Measurements from ENCODE around the gene PAX5. TPM values are rescaled to one million over a fixed set of nuclear protein-coding genes. Genes with fewer than 3 reads are reported as not detected.

The PAX5 gene
- total RNA-seq, 2 experiments from 2014 or later: 62.5 to 141 TPM

DNA sequence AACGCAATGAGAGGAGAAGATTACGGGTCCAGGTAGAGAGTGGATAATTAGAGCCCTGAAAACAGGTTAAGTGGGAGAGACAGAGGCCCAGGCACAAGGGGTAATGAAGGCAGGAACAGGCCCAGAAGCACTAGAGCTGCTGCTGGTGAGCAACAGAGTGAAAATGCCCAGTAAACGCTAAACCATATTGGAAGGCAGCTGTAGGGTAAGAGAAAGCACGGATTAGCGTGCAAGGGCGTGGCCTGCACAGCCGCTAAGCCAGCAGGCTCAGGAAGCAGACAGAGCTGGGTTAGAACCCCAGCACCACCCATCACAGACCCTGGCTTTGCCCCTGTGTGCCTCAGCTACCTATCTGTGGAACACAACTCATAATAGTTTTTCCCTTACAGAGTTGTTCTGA, 93.2 kb downstream of the PAX5 start:
- no peak overlapping the region for H3K4me3 ChIP-seq (ENCODE audit: low read depth, low read length, poor library complexity, severe bottlenecking)
- no peak overlapping the region for H2AFZ ChIP-seq (ENCODE audit: low read length)
- peaks cover 96% of the 10 kb centered on the region for H3K36me3 ChIP-seq (ENCODE audit: insufficient read depth, low read length)
- H3K4me1 ChIP-seq (ENCODE audit: insufficient read depth, low read length, poor library complexity, severe bottlenecking): no peaks in the 10 kb centered on the region
- H3K27ac ChIP-seq (ENCODE audit: low read depth, low read length, poor library complexity, severe bottlenecking): no peak overlapping the region
- no peaks in the 10 kb centered on the region for H4K20me1 ChIP-seq (ENCODE audit: insufficient read depth, low read length)
- intact Hi-C loops (cut with micrococcal nuclease; ENCODE audit: unreplicated experiment): no loop called here
- TF ChIP-seq CTCF (conservative IDR thresholded peaks at IDR 0.05; ENCODE audit: low read length) (no peak), EZH2phosphoT487 (IDR thresholded peaks at IDR 0.05; ENCODE audit: borderline replicate concordance, low read depth, low read length) (no peak)
- H3K4me2 ChIP-seq (ENCODE audit: low read length): no peak overlapping the region
- H3K9me3 ChIP-seq (ENCODE audit: low read length): no peaks in the 10 kb centered on the region
- no peaks in the 10 kb centered on the region for H3K79me2 ChIP-seq (ENCODE audit: insufficient read depth, low read depth, low read length)
- CTCF ChIA-PET (ENCODE audit: unreplicated experiment): no interaction called here
- no TSS peak for BruUV-seq (replicated peaks)
- POLR2A ChIA-PET: interaction anchor here (1.4 kb wide), 1 partner anchor 64 kb away, joined by 3 read pairs; no protein-coding TSS in a partner anchor
- DNase-seq (ENCODE audit: low spot score): no peak
- H3K9me2 ChIP-seq (ENCODE audit: insufficient read depth, low read length): no peaks in the 10 kb centered on the region

- BruUV-seq (replicated peaks): no TSS peak
- Histone ChIP-seq H3K4me1 (ENCODE audit: insufficient read depth, low read length, poor library complexity, severe bottlenecking) (no peaks in the 10 kb centered on the region), H2AFZ (ENCODE audit: low read length) (no peak overlapping the region), H3K9me3 (ENCODE audit: low read length) (no peaks in the 10 kb centered on the region), H4K20me1 (ENCODE audit: insufficient read depth, low read length) (no peaks in the 10 kb centered on the region), H3K9me2 (ENCODE audit: insufficient read depth, low read length) (no peaks in the 10 kb centered on the region), H3K36me3 (ENCODE audit: insufficient read depth, low read length) (peaks cover 96% of the 10 kb centered on the region), H3K4me3 (ENCODE audit: low read depth, low read length, poor library complexity, severe bottlenecking) (no peak overlapping the region), H3K79me2 (ENCODE audit: insufficient read depth, low read depth, low read length) (no peaks in the 10 kb centered on the region), H3K4me2 (ENCODE audit: low read length) (no peak overlapping the region), H3K27ac (ENCODE audit: low read depth, low read length, poor library complexity, severe bottlenecking) (no peak overlapping the region)
- no peak for DNase-seq (ENCODE audit: low spot score)
- POLR2A ChIA-PET: no interaction called here
- no peak for TF ChIP-seq CTCF (conservative IDR thresholded peaks at IDR 0.05; ENCODE audit: low read length)
- no peak for TF ChIP-seq EZH2phosphoT487 (IDR thresholded peaks at IDR 0.05; ENCODE audit: borderline replicate concordance, low read depth, low read length)
- intact Hi-C loops (cut with micrococcal nuclease; ENCODE audit: unreplicated experiment): no loop called here
- CTCF ChIA-PET (ENCODE audit: unreplicated experiment): no interaction called here
Measured at GRCh38 chr9:36940500-36940853, 93.6 kb downstream of the PAX5 start.

DNA sequence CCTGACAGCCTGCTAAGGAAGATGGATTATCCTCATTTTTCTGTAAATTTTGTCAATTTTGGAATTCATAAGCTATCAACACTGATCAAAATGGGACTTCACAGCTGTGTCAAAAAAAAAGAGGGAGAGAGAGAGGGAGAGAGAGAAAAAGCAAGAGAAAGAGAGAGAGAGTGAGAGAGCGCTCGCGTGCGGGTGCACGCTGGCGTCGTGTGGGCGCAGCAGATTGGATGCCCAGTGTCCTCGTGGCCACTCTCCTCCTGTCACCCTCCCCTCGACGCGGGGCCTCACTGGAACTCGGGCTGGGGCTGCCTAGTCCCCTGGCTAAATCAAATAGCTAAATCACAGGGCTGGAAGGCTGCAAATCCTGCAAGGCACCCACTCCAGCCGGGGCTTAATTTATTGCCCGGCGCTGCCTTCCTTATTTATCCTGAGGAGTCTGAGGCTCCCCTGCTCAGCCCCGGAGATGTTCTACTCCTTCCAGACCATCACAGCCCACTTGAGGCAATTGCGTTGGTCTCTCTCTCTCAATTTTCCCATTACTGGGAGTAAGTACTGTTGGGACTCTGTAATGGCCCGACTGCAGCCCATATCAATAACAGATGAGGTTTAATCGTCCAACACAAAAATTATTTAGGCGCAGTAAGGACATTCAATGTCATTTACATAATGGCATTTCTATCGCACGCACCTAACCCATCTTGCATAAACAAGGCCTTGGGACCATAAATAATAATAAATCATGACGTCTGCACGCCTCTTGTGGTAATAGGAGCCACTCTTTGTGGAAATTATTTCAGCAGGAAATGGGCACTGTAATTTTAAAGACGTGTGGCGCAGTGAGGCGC, 94.2 kb downstream of the PAX5 start:
- no peak for DNase-seq (ENCODE audit: low spot score)
- TF ChIP-seq EZH2phosphoT487 (IDR thresholded peaks at IDR 0.05; ENCODE audit: borderline replicate concordance, low read depth, low read length) (no peak), CTCF (conservative IDR thresholded peaks at IDR 0.05; ENCODE audit: low read length) (no peak)
- Histone ChIP-seq H3K9me3 (ENCODE audit: low read length) (no peaks in the 10 kb centered on the region), H3K9me2 (ENCODE audit: insufficient read depth, low read length) (no peaks in the 10 kb centered on the region), H3K79me2 (ENCODE audit: insufficient read depth, low read depth, low read length) (no peaks in the 10 kb centered on the region), H3K36me3 (ENCODE audit: insufficient read depth, low read length) (peaks cover 96% of the 10 kb centered on the region), H4K20me1 (ENCODE audit: insufficient read depth, low read length) (no peaks in the 10 kb centered on the region), H3K4me1 (ENCODE audit: insufficient read depth, low read length, poor library complexity, severe bottlenecking) (no peaks in the 10 kb centered on the region), H3K27ac (ENCODE audit: low read depth, low read length, poor library complexity, severe bottlenecking) (no peak overlapping the region), H3K4me3 (ENCODE audit: low read depth, low read length, poor library complexity, severe bottlenecking) (no peak overlapping the region), H2AFZ (ENCODE audit: low read length) (no peak overlapping the region), H3K4me2 (ENCODE audit: low read length) (no peak overlapping the region)
- intact Hi-C loops (cut with micrococcal nuclease; ENCODE audit: unreplicated experiment): no loop called here
- BruUV-seq (replicated peaks): no TSS peak
- ChIA-PET CTCF (ENCODE audit: unreplicated experiment) (no interaction called here), POLR2A (interaction anchor here (0.7 kb wide), 1 partner anchor 22 kb away, joined by 3 read pairs; no protein-coding TSS in a partner anchor)
